ENCODE measurements around the gene ROS1.
"Not testable (repeated sequence)": the region's sequence is repeated elsewhere in the genome, so short reads cannot be mapped to it uniquely, and the experiment has no call there.

ROS1 gene

GRCh38 chr6:117444600-117444999 lies 18.9 kb upstream of the ROS1 start:
- no peak for TF ChIP-seq CTCF (IDR thresholded peaks at IDR 0.05; ENCODE audit: poor library complexity, severe bottlenecking)
- ATAC-seq (ENCODE audit: low read depth), result peak; percentile 15; the same call in 1 of the 3 replicates
- Histone ChIP-seq H3K4me1 (ENCODE audit: insufficient read depth, poor library complexity, severe bottlenecking) (peaks cover 68% of the 10 kb centered on the region), H3K27ac (ENCODE audit: poor library complexity, severe bottlenecking) (peak overlapping the region; percentile 100), H3K4me3 (ENCODE audit: severe bottlenecking) (no peak overlapping the region), H3K36me3 (ENCODE audit: low read depth) (peaks cover 8% of the 10 kb centered on the region), H3K9me3 (ENCODE audit: severe bottlenecking) (peaks cover 7% of the 10 kb centered on the region), H3K27me3 (ENCODE audit: insufficient read depth, poor library complexity, severe bottlenecking) (no peaks in the 10 kb centered on the region)
- DNase-seq (ENCODE audit: low spot score), result no peak

GRCh38 chr6:117442313-117442712 lies 16.6 kb upstream of the ROS1 start:
- not testable (repeated sequence) for H3K27me3 ChIP-seq (ENCODE audit: insufficient read depth, poor library complexity, severe bottlenecking); DNase-seq (ENCODE audit: low spot score); H3K4me3 ChIP-seq (ENCODE audit: severe bottlenecking); ATAC-seq (ENCODE audit: low read depth)
- H3K4me1 ChIP-seq (ENCODE audit: insufficient read depth, poor library complexity, severe bottlenecking), result peaks cover 50% of the 10 kb centered on the region
- H3K9me3 ChIP-seq (ENCODE audit: severe bottlenecking), result peaks cover 12% of the 10 kb centered on the region
- peak overlapping the region; percentile 100 for H3K27ac ChIP-seq (ENCODE audit: poor library complexity, severe bottlenecking)
- peaks cover 10% of the 10 kb centered on the region for H3K36me3 ChIP-seq (ENCODE audit: low read depth)

GRCh38 chr6:117441824-117442264 lies 16.1 kb upstream of the ROS1 start:
- peaks cover 10% of the 10 kb centered on the region for H3K36me3 ChIP-seq (ENCODE audit: low read depth)
- peak; percentile 66 for ATAC-seq (ENCODE audit: low read depth)
- H3K27ac ChIP-seq (ENCODE audit: poor library complexity, severe bottlenecking), result peak overlapping the region; percentile 100
- peaks cover 12% of the 10 kb centered on the region for H3K9me3 ChIP-seq (ENCODE audit: severe bottlenecking)
- H3K4me3 ChIP-seq (ENCODE audit: severe bottlenecking), result no peak overlapping the region
- peaks cover 50% of the 10 kb centered on the region for H3K4me1 ChIP-seq (ENCODE audit: insufficient read depth, poor library complexity, severe bottlenecking)
- DNase-seq (ENCODE audit: low spot score), result no peak
- no peaks in the 10 kb centered on the region for H3K27me3 ChIP-seq (ENCODE audit: insufficient read depth, poor library complexity, severe bottlenecking)
- TF ChIP-seq CTCF (IDR thresholded peaks at IDR 0.05; ENCODE audit: poor library complexity, severe bottlenecking), result no peak

DNA sequence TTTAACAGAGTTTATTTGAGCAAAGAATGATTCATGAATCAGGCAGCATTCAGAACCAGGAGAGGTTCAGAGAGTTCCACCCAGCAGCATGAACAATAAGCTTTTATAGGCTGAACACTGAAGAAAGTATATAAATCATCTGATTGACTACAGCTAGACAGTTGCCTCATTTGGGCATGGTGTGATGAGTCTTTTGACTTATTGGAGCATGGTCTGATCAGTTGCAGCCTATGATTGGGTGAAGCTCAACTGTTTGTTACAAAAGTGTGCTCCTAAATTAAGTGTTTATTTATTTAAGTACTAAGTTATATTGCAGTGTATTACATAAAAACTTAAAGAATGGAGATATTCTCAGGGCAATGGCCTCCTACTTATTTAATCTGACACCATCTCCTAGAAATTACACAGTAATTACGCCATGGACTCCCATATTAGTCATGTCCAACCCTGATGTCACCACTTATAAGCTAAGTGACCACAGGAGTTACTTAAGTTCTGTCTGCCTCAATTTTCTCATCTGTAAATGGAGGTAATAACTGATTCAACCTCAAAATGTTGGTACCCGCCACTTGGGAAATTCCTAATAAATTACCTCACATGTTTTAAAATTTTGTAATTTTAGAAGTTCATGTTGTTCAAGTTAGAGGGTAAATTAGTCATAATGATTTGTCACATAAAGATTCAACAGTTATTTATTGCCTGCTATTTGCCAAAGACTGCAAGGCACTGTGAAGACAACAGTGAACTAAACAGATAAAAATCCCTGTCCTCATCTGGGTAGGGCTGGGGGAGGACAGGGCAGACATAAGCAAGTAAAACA lies 15.2 kb upstream of the ROS1 start:
- Histone ChIP-seq H3K27me3 (ENCODE audit: insufficient read depth, poor library complexity, severe bottlenecking) (no peaks in the 10 kb centered on the region), H3K27ac (ENCODE audit: poor library complexity, severe bottlenecking) (peak overlapping the region; percentile 100), H3K4me3 (ENCODE audit: severe bottlenecking) (no peak overlapping the region), H3K36me3 (ENCODE audit: low read depth) (peaks cover 10% of the 10 kb centered on the region), H3K4me1 (ENCODE audit: insufficient read depth, poor library complexity, severe bottlenecking) (peaks cover 50% of the 10 kb centered on the region), H3K9me3 (ENCODE audit: severe bottlenecking) (peaks cover 12% of the 10 kb centered on the region)
- peak; percentile 71 for DNase-seq (ENCODE audit: low spot score)
- TF ChIP-seq CTCF (IDR thresholded peaks at IDR 0.05; ENCODE audit: poor library complexity, severe bottlenecking), result no peak
- ATAC-seq (ENCODE audit: low read depth), result peak; percentile 79

DNA sequence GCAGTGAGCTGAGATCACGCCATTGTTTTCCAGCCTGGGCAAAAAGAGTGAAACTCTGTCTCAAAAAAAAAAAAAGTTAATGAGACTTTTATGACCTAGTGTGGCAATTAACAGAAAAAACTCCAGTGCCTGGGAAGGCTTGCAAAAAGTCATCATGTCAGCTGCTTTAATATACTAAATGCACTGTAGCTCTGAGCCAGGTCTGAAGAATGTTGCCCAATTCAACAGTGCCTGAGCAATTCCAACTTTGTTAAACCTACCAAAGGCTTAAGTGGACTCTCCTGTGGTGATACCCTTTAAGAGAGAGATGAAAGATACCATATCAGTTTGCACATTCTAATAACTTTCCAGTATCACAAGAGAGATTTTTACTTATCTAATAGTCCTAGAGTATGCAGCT lies 6.5 kb upstream of the ROS1 start:
- TF ChIP-seq CTCF (IDR thresholded peaks at IDR 0.05; ENCODE audit: poor library complexity, severe bottlenecking), result no peak
- no peaks in the 10 kb centered on the region for H3K27me3 ChIP-seq (ENCODE audit: insufficient read depth, poor library complexity, severe bottlenecking)
- ATAC-seq (ENCODE audit: low read depth), result no peak
- H3K36me3 ChIP-seq (ENCODE audit: low read depth), result no peaks in the 10 kb centered on the region
- H3K27ac ChIP-seq (ENCODE audit: poor library complexity, severe bottlenecking), result no peak overlapping the region
- H3K4me1 ChIP-seq (ENCODE audit: insufficient read depth, poor library complexity, severe bottlenecking), result no peaks in the 10 kb centered on the region
- no peak overlapping the region for H3K4me3 ChIP-seq (ENCODE audit: severe bottlenecking)
- H3K9me3 ChIP-seq (ENCODE audit: severe bottlenecking), result peaks cover 3% of the 10 kb centered on the region
- DNase-seq (ENCODE audit: low spot score), result no peak
